Activated naive CD4-positive, alpha-beta T cell treated with anti-CD3 and anti-CD28 coated beads for 36 hours (primary cell): ENCODE measurements around the gene AHCYL1. TPM values are rescaled to one million over a fixed set of nuclear protein-coding genes. Genes with fewer than 3 reads are reported as not detected.

Source experiments
- CTCF ChIA-PET: fragments of 350-600 bp; sonication (Branson Sonifier 250); formaldehyde crosslinking; loops from one replicate; lab custom pipeline; 2021; ENCODE audit warnings: antibody characterized with exemption; lab: Charles Lee
- DNase-seq: peaks from one replicate; pipeline ENCODE4 v3.0.0-alpha.2; 2020
- H3K27ac Mint-ChIP-seq: one replicate; pipeline ENCODE4 v1.8.0; 2021; ENCODE audit warnings: mild to moderate bottlenecking, mixed read lengths
- H3K27me3 Mint-ChIP-seq: one replicate; pipeline ENCODE4 v1.8.0; 2021; ENCODE audit warnings: low read depth, mixed read lengths
- H3K36me3 Mint-ChIP-seq: one replicate; pipeline ENCODE4 v1.8.0; 2021; ENCODE audit warnings: low read depth, mixed read lengths
- H3K4me1 Mint-ChIP-seq: one replicate; pipeline ENCODE4 v1.8.0; 2021; ENCODE audit warnings: low read depth, mixed read lengths
- H3K4me3 Mint-ChIP-seq: one replicate; pipeline ENCODE4 v1.8.0; 2021; ENCODE audit warnings: mild to moderate bottlenecking, moderate library complexity, mixed read lengths
- H3K9me3 Mint-ChIP-seq: one replicate; pipeline ENCODE4 v1.8.0; 2021; ENCODE audit warnings: mixed read lengths
- intact Hi-C: fragments of 100-400 bp; cut with micrococcal nuclease; formaldehyde crosslinking; loops from one replicate; pipeline ENCODE4 v1.15.1; 2023
- total RNA-seq, 2 experiments: library from RNA; stranded (reverse); gene quantifications; one replicate each; pipeline ENCODE4 v1.2.3, GENCODE V29; 2021

The AHCYL1 gene
- total RNA-seq, 2 experiments from 2014 or later: 70.0 to 75.1 TPM

DNA sequence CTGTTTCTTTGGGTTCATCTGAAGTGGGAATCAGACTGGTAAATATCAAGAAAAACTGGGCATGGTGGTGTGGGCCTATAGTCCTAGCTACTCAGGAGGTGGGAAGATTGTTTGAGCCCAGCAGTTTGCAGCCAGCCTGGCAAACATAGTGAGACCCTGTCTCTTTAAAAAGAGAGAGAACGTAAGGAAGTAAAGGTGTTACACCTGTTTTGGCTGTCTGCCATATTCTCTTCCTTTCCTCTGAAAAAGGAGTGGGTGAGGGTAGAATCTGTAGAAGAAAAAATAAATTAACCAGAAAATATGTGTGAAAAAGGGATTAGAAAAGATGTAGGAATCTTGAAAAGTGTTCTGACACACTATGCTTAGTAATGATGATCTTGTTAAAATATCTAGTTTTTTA is 20.0 kb downstream of the AHCYL1 start:
- CTCF ChIA-PET: interaction anchor here (0.6 kb wide), 1 partner anchor 27 kb away, joined by 4 read pairs; no protein-coding TSS in a partner anchor

DNA sequence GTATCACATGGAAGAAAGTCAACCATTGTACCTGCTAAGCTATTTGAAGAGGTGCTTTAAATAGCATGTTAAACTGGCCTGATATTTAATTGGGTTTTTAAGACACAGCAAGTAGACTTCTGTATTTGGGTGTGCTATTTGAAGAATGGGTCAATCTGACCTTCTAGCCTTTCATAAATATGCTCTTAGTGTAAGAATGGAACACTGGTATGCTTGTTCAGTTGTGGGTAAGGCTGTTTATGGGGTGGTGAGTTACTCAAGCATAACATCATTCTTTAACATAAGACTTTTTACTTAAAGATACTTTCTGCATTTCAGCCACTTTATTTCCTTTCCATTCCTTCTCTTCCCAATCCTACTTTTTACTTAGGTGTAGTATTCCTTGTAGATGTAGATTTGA is 21.4 kb downstream of the AHCYL1 start:
- no peak overlapping the region for H3K27ac Mint-ChIP-seq
- intact Hi-C loops: no loop called here
- CTCF ChIA-PET: interaction anchor here (0.6 to 2.6 kb wide), 4 partner anchors 21 to 336 kb away, joined by 3 to 15 read pairs (median 6); partner anchors contain the start of gene AHCYL1

More for the DNA sequence above, 20.0 kb downstream of the AHCYL1 start:
- Mint-ChIP-seq H3K27ac (peak overlapping the region; percentile 83), H3K9me3 (no peaks in the 10 kb centered on the region), H3K27me3 (no peaks in the 10 kb centered on the region), H3K4me1 (peaks cover 21% of the 10 kb centered on the region), H3K36me3 (peaks cover 6% of the 10 kb centered on the region), H3K4me3 (no peak overlapping the region)
- no peak for DNase-seq
- intact Hi-C loops: loop anchor here (1.0 to 5.0 kb wide), 3 partner anchors 20 to 457 kb away; partner anchors contain the start of genes AHCYL1, GNAI3 and STRIP1

DNA sequence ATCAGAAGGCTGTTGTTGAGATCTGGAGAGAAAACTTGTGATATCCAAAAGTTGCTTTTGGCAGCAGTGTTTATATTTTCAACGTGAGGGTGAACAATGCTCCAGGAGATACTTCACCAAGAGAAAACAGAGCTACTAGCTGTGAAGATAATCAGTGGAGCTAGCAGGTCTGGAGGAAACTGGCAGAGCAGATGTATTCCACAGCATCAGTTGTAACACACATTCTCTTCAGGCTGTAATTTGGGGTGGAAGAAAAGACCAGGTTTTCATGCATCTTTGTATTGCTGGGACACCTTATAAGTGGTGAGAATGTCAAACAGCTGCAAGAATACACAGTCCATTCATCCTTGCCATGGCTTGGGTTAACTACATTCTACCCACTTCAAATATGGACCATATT is 22.0 kb downstream of the AHCYL1 start:
- CTCF ChIA-PET: interaction anchor here (0.6 to 2.6 kb wide), 5 partner anchors 22 to 367 kb away, joined by 3 to 15 read pairs (median 5); partner anchors contain the start of gene AHCYL1
- peaks cover 13% of the 10 kb centered on the region for H3K36me3 Mint-ChIP-seq
- no peaks in the 10 kb centered on the region for H3K9me3 Mint-ChIP-seq
- no peak overlapping the region for H3K4me3 Mint-ChIP-seq
- H3K27ac Mint-ChIP-seq: no peak overlapping the region
- H3K27me3 Mint-ChIP-seq: no peaks in the 10 kb centered on the region
- intact Hi-C loops: no loop called here
- DNase-seq: no peak
- peaks cover 21% of the 10 kb centered on the region for H3K4me1 Mint-ChIP-seq

More for the DNA sequence above, 21.4 kb downstream of the AHCYL1 start:
- H3K4me1 Mint-ChIP-seq: peaks cover 21% of the 10 kb centered on the region
- no peak for DNase-seq
- no peaks in the 10 kb centered on the region for H3K9me3 Mint-ChIP-seq
- no peaks in the 10 kb centered on the region for H3K27me3 Mint-ChIP-seq
- H3K36me3 Mint-ChIP-seq: peaks cover 11% of the 10 kb centered on the region
- no peak overlapping the region for H3K4me3 Mint-ChIP-seq

DNA sequence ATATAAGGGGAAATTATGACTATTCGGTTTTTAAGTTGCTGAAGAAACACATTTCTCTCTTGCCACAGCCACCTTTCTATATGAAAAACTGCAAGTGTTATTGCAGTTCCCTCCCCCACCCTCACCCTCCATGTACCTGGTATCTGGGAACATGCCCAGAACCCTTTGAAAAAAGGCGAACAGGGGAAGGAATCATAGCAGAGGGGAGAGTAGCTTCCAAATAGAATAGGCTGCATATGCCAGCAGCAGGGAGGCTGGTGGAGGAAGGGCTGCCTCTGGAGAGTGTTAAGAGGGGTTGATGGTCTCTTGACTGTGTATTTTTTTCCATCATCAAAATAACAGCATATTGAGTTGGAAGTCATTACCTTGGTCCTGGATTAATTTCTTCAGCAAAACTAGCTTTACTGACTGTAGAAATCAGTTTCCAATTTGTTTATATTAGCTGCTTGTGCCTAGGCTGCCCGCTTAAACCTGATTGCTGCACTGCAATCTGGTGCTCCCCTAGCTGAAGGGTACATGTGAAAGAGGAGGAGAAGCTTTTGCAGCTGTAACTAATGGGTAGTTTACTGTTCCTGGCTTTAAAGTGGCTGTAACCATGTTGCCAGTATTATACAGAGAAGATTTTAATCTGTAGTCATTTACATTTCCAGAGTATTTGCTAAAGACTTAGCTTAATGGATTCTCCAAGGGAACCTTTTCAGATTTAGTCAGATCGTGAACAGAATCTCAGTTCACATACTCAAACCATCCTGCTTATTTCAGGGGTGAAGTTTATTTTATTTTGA is 22.7 kb downstream of the AHCYL1 start:
- Mint-ChIP-seq H3K36me3 (peaks cover 16% of the 10 kb centered on the region), H3K4me1 (peaks cover 21% of the 10 kb centered on the region), H3K9me3 (no peaks in the 10 kb centered on the region), H3K4me3 (no peak overlapping the region), H3K27me3 (no peaks in the 10 kb centered on the region), H3K27ac (no peak overlapping the region)
- no peak for DNase-seq
- CTCF ChIA-PET: interaction anchor here (0.6 to 2.6 kb wide), 6 partner anchors 13 to 368 kb away, joined by 3 to 15 read pairs (median 4); partner anchors contain the start of gene AHCYL1
- intact Hi-C loops: no loop called here

DNA sequence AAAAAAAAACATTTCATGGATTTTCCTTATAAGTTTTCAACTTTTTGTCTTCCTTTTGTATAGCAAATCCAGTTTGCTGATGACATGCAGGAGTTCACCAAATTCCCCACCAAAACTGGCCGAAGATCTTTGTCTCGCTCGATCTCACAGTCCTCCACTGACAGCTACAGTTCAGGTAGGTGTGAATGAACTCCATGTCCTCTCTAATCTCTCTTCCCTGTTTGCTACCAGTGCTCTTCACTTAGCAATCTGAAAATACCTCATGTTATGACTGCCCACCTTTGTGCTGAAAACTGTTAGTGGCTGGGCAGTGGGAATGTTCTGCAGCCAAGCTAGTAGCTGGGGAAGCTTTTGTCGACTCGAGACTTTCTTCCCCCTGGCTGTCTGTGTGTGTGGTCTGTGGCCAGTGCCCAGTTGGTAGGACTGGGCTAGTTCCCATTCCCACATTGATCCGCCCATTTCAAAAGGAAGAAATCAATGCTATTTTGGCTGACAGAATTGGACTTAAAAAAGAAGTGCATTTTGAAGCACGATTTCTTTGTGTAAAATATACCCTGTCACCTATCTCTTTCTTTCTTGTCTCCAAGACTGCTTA is 24.5 kb downstream of the AHCYL1 start:
- Mint-ChIP-seq H3K27ac (no peak overlapping the region), H3K27me3 (no peaks in the 10 kb centered on the region), H3K4me3 (no peak overlapping the region), H3K9me3 (no peaks in the 10 kb centered on the region), H3K4me1 (peaks cover 9% of the 10 kb centered on the region), H3K36me3 (peaks cover 20% of the 10 kb centered on the region)
- intact Hi-C loops: no loop called here
- CTCF ChIA-PET: interaction anchor here (2.0 kb wide), 1 partner anchor 20 kb away, joined by 9 read pairs; no protein-coding TSS in a partner anchor
- DNase-seq: no peak

DNA sequence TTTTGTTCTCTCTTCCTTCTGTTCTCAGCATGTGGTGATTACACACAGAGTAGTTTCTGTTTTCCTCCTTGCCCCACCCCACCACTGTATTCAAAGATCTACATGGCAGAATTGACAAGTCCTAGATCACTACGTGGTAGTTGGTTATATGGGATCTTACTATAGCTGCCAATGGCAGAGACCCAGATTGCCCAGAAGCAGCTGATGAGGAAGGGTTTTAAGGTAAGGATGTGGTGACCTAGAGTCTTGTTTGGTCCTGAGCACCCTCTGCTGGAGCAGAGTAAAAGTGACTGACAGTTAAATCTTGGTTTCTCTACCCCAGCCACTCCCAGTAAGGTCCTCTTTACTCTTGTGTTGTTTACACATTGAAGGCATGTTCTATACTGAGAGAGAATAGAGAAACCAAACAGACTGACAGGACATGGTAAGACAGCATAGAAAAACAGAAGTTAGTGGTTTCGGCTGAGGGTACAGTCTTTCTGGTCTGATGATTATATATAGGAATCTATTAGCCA is 27.0 kb downstream of the AHCYL1 start:
- H3K4me3 Mint-ChIP-seq: no peak overlapping the region
- no peak overlapping the region for H3K27ac Mint-ChIP-seq
- peak; percentile 51 for DNase-seq
- H3K9me3 Mint-ChIP-seq: no peaks in the 10 kb centered on the region
- H3K27me3 Mint-ChIP-seq: no peaks in the 10 kb centered on the region
- H3K4me1 Mint-ChIP-seq: no peaks in the 10 kb centered on the region
- CTCF ChIA-PET: interaction anchor here (0.7 to 2.7 kb wide), 15 partner anchors 14 to 371 kb away, joined by 3 to 22 read pairs (median 3); partner anchors contain the start of gene AHCYL1
- intact Hi-C loops: loop anchor here (1.0 kb wide), 2 partner anchors 27 to 234 kb away; partner anchors contain the start of gene AHCYL1
- H3K36me3 Mint-ChIP-seq: peaks cover 23% of the 10 kb centered on the region

DNA sequence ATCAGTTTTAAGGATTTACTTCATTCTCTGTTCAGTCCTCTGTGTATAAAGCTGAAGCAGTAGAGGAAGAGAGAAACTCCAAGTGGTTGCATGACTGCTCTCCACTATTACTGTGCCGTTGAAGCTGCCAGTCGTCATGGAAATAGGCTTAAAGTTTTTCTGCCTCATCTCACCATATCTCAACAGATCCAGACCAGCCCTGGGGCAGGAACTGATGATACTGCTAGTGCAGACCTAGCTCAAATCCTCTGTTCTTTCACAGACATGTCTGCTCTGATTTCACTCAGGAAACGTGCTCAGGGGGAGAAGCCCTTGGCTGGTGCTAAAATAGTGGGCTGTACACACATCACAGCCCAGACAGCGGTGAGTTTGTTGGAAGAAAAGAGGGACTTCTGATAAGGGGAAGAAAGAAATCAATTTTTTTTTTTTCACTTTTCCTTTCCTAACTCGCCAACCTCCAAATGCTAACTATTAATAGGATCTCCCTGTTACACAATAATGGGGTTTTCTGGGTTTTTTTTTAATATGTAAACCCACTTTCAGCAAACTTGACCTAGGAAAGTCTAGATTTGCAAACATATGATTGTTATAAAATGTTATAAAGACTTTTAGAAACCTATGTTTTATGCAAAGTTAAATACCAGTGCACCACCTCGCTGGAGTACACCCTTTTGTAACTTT is 27.7 kb downstream of the AHCYL1 start:
- intact Hi-C loops: no loop called here
- Mint-ChIP-seq H3K27ac (no peak overlapping the region), H3K4me3 (no peak overlapping the region), H3K4me1 (no peaks in the 10 kb centered on the region), H3K27me3 (no peaks in the 10 kb centered on the region), H3K36me3 (peaks cover 28% of the 10 kb centered on the region), H3K9me3 (no peaks in the 10 kb centered on the region)
- no peak for DNase-seq
- CTCF ChIA-PET: interaction anchor here (0.7 to 2.7 kb wide), 10 partner anchors 14 to 372 kb away, joined by 3 to 22 read pairs (median 6); partner anchors contain the start of gene AHCYL1

DNA sequence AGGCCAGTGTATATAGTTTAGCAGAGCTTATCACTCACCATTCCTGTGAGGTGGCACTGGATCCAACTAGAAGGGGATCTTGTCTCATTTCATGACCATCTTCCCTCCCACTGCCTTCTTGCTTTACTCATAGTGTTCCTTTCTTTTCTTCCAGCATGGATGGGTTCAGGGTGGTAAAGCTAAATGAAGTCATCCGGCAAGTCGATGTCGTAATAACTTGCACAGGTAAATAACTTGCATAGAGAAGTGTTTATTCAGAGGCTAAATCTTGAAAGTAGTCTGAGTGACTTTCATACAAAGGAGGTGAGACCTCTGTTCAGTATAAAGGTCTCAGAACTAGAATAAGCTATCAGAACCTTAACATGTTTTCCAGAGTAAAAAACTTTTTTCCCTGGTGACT is 33.2 kb downstream of the AHCYL1 start:
- Mint-ChIP-seq H3K27ac (no peak overlapping the region), H3K27me3 (no peaks in the 10 kb centered on the region), H3K36me3 (peaks cover 30% of the 10 kb centered on the region), H3K4me3 (no peak overlapping the region), H3K9me3 (no peaks in the 10 kb centered on the region), H3K4me1 (no peaks in the 10 kb centered on the region)
- intact Hi-C loops: no loop called here
- no peak for DNase-seq
- CTCF ChIA-PET: interaction anchor here (1.8 to 3.9 kb wide), 2 partner anchors 12 to 34 kb away, joined by 4 to 20 read pairs; partner anchors contain the start of gene AHCYL1

DNA sequence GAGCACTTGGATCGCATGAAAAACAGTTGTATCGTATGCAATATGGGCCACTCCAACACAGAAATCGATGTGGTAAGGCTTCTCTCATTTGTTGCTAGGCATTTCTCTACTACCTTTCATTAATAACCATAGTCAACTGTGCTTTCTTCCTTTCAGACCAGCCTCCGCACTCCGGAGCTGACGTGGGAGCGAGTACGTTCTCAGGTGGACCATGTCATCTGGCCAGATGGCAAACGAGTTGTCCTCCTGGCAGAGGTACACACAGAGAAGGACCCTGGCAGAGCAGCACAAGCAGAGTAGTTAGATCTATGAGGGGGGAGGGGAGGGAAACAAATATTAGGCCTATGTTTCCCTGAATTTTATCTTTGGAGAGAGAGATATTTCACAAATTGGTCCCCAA is 33.8 kb downstream of the AHCYL1 start:
- CTCF ChIA-PET: interaction anchor here (1.8 to 3.9 kb wide), 2 partner anchors 11 to 34 kb away, joined by 4 to 20 read pairs; partner anchors contain the start of gene AHCYL1
- intact Hi-C loops: no loop called here
- no peaks in the 10 kb centered on the region for H3K9me3 Mint-ChIP-seq

DNA sequence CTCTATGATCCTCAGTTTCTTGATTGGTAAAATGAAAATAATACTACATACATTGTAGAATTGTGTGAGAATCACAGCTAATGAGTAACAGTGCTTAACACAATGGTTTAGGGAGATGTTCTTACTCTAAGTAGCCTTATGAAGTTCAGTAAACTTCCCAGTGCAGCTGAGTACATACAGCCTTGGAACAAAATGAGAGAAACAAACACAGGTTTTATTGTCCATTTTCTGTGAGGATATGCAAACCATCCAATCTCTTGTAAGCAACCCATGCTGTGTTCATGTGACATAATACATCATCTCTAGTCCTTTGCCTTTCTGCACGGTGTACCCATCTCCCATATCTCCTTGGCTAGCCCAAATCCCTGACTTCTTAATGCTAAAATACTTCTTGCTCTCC is 35.2 kb downstream of the AHCYL1 start:
- Mint-ChIP-seq H3K4me1 (no peaks in the 10 kb centered on the region), H3K4me3 (no peak overlapping the region), H3K27me3 (no peaks in the 10 kb centered on the region), H3K9me3 (no peaks in the 10 kb centered on the region), H3K27ac (no peak overlapping the region), H3K36me3 (peaks cover 33% of the 10 kb centered on the region)
- intact Hi-C loops: no loop called here
- CTCF ChIA-PET: interaction anchor here (0.6 to 3.9 kb wide), 8 partner anchors 10 to 86 kb away, joined by 3 to 20 read pairs (median 4); partner anchors contain the start of gene AHCYL1
- no peak for DNase-seq

More for the DNA sequence above, 33.8 kb downstream of the AHCYL1 start:
- Mint-ChIP-seq H3K27me3 (no peaks in the 10 kb centered on the region), H3K36me3 (peaks cover 32% of the 10 kb centered on the region), H3K4me1 (no peaks in the 10 kb centered on the region), H3K4me3 (no peak overlapping the region), H3K27ac (no peak overlapping the region)
- DNase-seq: no peak

DNA sequence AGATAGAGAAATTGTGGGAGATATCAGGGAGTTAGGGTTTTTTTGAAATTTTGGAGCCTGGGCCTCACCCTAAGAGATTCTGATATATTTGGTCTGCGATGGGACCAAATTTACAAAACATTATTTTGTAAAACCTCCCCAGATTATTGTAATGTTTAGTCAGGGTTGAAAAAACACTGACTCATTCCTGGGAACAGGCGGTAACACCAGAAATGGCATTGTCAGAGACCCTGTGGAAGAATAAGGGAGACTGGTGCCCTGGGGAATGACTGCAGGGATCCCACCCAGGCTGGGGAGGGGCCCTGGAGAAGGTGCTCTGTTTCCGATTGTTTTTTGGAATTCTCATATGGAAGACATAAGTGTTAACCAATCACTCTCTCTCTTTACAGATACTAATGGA is 36.7 kb downstream of the AHCYL1 start:
- CTCF ChIA-PET: interaction anchor here (3.9 kb wide), 1 partner anchor 8 kb away, joined by 20 read pairs; no protein-coding TSS in a partner anchor
- no peaks in the 10 kb centered on the region for H3K27me3 Mint-ChIP-seq
- H3K4me3 Mint-ChIP-seq: no peak overlapping the region
- DNase-seq: no peak
- no peak overlapping the region for H3K27ac Mint-ChIP-seq
- peaks cover 29% of the 10 kb centered on the region for H3K36me3 Mint-ChIP-seq
- intact Hi-C loops: no loop called here
- no peaks in the 10 kb centered on the region for H3K4me1 Mint-ChIP-seq
- no peaks in the 10 kb centered on the region for H3K9me3 Mint-ChIP-seq
